ENCODE results near the gene SLC28A2. TPM values are rescaled to one million over a fixed set of nuclear protein-coding genes. Genes with fewer than 3 reads are reported as not detected.
"Not testable (repeated sequence)": the region's sequence is repeated elsewhere in the genome, so short reads cannot be mapped to it uniquely, and the experiment has no call there.

Gene SLC28A2
- total and polyA plus RNA-seq, 2 of the 13 experiments (the other 11 are each of a cell fraction or from before 2014, with no cell fraction given), result 0.01 to 0.11 TPM

GRCh38 chr15:45298964-45299378 is 46.9 kb downstream of the SLC28A2 start (continued):
- peak; percentile 37; the same call in 1 of the 2 replicates for TF ChIP-seq THRA (CRISPR knock-in tag; IDR thresholded peaks at IDR 0.05; ENCODE audit: borderline replicate concordance)
- TF ChIP-seq ZNF205 (CRISPR knock-in tag; IDR thresholded peaks at IDR 0.05), result peak; percentile 62; the same call in 1 of the 2 replicates
- TF ChIP-seq ZNF670 (CRISPR knock-in tag; IDR thresholded peaks at IDR 0.05; ENCODE audit: borderline replicate concordance), result peak; percentile 39; the same call in 1 of the 2 replicates
- TF ChIP-seq ZKSCAN8 (CRISPR knock-in tag; IDR thresholded peaks at IDR 0.05; ENCODE audit: borderline replicate concordance), result peak; percentile 38; the same call in 1 of the 2 replicates
- TF ChIP-seq MIER2 (CRISPR knock-in tag; IDR thresholded peaks at IDR 0.05), result peak; percentile 26; the same call in 1 of the 2 replicates
- TF ChIP-seq WIZ (CRISPR knock-in tag; IDR thresholded peaks at IDR 0.05), result 0 out of 2 replicates have a peak, but pooled peaks have one; percentile 68
- TF ChIP-seq ZNF556 (CRISPR knock-in tag; IDR thresholded peaks at IDR 0.05; ENCODE audit: borderline replicate concordance), result peak; percentile 29; the same call in 1 of the 2 replicates
- TF ChIP-seq, protein P1, sequence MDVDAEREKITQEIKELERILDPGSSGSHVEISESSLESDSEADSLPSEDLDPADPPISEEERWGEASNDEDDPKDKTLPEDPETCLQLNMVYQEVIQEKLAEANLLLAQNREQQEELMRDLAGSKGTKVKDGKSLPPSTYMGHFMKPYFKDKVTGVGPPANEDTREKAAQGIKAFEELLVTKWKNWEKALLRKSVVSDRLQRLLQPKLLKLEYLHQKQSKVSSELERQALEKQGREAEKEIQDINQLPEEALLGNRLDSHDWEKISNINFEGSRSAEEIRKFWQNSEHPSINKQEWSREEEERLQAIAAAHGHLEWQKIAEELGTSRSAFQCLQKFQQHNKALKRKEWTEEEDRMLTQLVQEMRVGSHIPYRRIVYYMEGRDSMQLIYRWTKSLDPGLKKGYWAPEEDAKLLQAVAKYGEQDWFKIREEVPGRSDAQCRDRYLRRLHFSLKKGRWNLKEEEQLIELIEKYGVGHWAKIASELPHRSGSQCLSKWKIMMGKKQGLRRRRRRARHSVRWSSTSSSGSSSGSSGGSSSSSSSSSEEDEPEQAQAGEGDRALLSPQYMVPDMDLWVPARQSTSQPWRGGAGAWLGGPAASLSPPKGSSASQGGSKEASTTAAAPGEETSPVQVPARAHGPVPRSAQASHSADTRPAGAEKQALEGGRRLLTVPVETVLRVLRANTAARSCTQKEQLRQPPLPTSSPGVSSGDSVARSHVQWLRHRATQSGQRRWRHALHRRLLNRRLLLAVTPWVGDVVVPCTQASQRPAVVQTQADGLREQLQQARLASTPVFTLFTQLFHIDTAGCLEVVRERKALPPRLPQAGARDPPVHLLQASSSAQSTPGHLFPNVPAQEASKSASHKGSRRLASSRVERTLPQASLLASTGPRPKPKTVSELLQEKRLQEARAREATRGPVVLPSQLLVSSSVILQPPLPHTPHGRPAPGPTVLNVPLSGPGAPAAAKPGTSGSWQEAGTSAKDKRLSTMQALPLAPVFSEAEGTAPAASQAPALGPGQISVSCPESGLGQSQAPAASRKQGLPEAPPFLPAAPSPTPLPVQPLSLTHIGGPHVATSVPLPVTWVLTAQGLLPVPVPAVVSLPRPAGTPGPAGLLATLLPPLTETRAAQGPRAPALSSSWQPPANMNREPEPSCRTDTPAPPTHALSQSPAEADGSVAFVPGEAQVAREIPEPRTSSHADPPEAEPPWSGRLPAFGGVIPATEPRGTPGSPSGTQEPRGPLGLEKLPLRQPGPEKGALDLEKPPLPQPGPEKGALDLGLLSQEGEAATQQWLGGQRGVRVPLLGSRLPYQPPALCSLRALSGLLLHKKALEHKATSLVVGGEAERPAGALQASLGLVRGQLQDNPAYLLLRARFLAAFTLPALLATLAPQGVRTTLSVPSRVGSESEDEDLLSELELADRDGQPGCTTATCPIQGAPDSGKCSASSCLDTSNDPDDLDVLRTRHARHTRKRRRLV (CRISPR knock-in tag; IDR thresholded peaks at IDR 0.05), result 0 out of 2 replicates have a peak, but pooled peaks have one; percentile 67
- TF ChIP-seq ZMYM2 (CRISPR knock-in tag; IDR thresholded peaks at IDR 0.05), result peak; percentile 91
- TF ChIP-seq CBFB (CRISPR knock-in tag; IDR thresholded peaks at IDR 0.05), result 0 out of 2 replicates have a peak, but pooled peaks have one; percentile 55
- 0 out of 2 replicates have a peak, but pooled peaks have one; percentile 35 for TF ChIP-seq ONECUT2 (CRISPR knock-in tag; IDR thresholded peaks at IDR 0.05)
- TF ChIP-seq RXRA (CRISPR knock-in tag; IDR thresholded peaks at IDR 0.05), result peak; percentile 22; the same call in 1 of the 2 replicates
- TF ChIP-seq IRF2 (CRISPR knock-in tag; IDR thresholded peaks at IDR 0.05), result 0 out of 2 replicates have a peak, but pooled peaks have one; percentile 28
- peak; percentile 52; the same call in 1 of the 2 replicates for TF ChIP-seq ZNF317 (CRISPR knock-in tag; IDR thresholded peaks at IDR 0.05)
- TF ChIP-seq TCF7 (IDR thresholded peaks at IDR 0.05; ENCODE audit: low read depth), result peak; percentile 42
- TF ChIP-seq FOXA1 (IDR thresholded peaks at IDR 0.05), result not testable (repeated sequence)
- TF ChIP-seq FOXA1 (CRISPR knock-in tag; IDR thresholded peaks at IDR 0.05), result peak; percentile 75
- TF ChIP-seq, protein P2, sequence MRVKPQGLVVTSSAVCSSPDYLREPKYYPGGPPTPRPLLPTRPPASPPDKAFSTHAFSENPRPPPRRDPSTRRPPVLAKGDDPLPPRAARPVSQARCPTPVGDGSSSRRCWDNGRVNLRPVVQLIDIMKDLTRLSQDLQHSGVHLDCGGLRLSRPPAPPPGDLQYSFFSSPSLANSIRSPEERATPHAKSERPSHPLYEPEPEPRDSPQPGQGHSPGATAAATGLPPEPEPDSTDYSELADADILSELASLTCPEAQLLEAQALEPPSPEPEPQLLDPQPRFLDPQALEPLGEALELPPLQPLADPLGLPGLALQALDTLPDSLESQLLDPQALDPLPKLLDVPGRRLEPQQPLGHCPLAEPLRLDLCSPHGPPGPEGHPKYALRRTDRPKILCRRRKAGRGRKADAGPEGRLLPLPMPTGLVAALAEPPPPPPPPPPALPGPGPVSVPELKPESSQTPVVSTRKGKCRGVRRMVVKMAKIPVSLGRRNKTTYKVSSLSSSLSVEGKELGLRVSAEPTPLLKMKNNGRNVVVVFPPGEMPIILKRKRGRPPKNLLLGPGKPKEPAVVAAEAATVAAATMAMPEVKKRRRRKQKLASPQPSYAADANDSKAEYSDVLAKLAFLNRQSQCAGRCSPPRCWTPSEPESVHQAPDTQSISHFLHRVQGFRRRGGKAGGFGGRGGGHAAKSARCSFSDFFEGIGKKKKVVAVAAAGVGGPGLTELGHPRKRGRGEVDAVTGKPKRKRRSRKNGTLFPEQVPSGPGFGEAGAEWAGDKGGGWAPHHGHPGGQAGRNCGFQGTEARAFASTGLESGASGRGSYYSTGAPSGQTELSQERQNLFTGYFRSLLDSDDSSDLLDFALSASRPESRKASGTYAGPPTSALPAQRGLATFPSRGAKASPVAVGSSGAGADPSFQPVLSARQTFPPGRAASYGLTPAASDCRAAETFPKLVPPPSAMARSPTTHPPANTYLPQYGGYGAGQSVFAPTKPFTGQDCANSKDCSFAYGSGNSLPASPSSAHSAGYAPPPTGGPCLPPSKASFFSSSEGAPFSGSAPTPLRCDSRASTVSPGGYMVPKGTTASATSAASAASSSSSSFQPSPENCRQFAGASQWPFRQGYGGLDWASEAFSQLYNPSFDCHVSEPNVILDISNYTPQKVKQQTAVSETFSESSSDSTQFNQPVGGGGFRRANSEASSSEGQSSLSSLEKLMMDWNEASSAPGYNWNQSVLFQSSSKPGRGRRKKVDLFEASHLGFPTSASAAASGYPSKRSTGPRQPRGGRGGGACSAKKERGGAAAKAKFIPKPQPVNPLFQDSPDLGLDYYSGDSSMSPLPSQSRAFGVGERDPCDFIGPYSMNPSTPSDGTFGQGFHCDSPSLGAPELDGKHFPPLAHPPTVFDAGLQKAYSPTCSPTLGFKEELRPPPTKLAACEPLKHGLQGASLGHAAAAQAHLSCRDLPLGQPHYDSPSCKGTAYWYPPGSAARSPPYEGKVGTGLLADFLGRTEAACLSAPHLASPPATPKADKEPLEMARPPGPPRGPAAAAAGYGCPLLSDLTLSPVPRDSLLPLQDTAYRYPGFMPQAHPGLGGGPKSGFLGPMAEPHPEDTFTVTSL (CRISPR knock-in tag; IDR thresholded peaks at IDR 0.05; ENCODE audit: borderline replicate concordance), result peak; percentile 94; the same call in 1 of the 2 replicates
- TF ChIP-seq PPARG (CRISPR knock-in tag; conservative IDR thresholded peaks at IDR 0.05), result peak; percentile 48; the same call in 1 of the 2 replicates
